HK-2 (cell line): ENCODE results near the gene KLK10.
"Not testable (repeated sequence)": the region's sequence is repeated elsewhere in the genome, so short reads cannot be mapped to it uniquely, and the experiment has no call there.

Experiments
- DNase-seq: peaks from one replicate; pipeline ENCODE4 v3.0.0-alpha.2; 2018; ENCODE audit not compliant: unreplicated experiment

KLK10 gene

GRCh38 chr19:51002089-51002532 lies 17.4 kb downstream of the KLK10 start:
- no peak for DNase-seq

- no peak for DNase-seq
These were observed 18.0 kb downstream of the KLK10 start, which contains the start of gene KLK8 for GRCh38 chr19:51001515-51001914. TSS of gene KLK8 (minus strand) at chr19:51001604. CDS start at chr19:51001167, 437 bp downstream.

GRCh38 chr19:51000981-51001380 lies 18.5 kb downstream of the KLK10 start:
- DNase-seq: no peak

GRCh38 chr19:51000426-51000825 lies 19.1 kb downstream of the KLK10 start:
- DNase-seq: no peak

GRCh38 chr19:50998686-50999085 lies 20.8 kb downstream of the KLK10 start:
- DNase-seq: no peak

- no peak for DNase-seq
These were observed 21.4 kb downstream of the KLK10 start for GRCh38 chr19:50998061-50998460.

GRCh38 chr19:50994129-50994528 lies 25.4 kb downstream of the KLK10 start:
- no peak for DNase-seq

- no peak for DNase-seq
These were observed 26.9 kb downstream of the KLK10 start for GRCh38 chr19:50992666-50993035.

GRCh38 chr19:50984416-50984815 lies 35.1 kb downstream of the KLK10 start:
- DNase-seq: not testable (repeated sequence)

- DNase-seq: no peak
These were observed 35.8 kb downstream of the KLK10 start, which contains the start of gene KLK7 for GRCh38 chr19:50983625-50984292. TSS of gene KLK7 (minus strand) at chr19:50983917. CDS start at chr19:50982399, 1,518 bp downstream.

GRCh38 chr19:50982186-50982585 lies 37.3 kb downstream of the KLK10 start:
- DNase-seq: no peak

- DNase-seq: no peak
These were observed 37.8 kb downstream of the KLK10 start for GRCh38 chr19:50981587-50982146.

- no peak for DNase-seq
These were observed 39.3 kb downstream of the KLK10 start for GRCh38 chr19:50980208-50980607.

GRCh38 chr19:50979758-50980157 lies 39.8 kb downstream of the KLK10 start:
- DNase-seq: no peak

GRCh38 chr19:50978772-50979390 lies 40.6 kb downstream of the KLK10 start:
- DNase-seq: no peak

GRCh38 chr19:50977626-50978025 lies 41.9 kb downstream of the KLK10 start:
- no peak for DNase-seq

- no peak for DNase-seq
These were observed 43.7 kb downstream of the KLK10 start for GRCh38 chr19:50975766-50976165.

GRCh38 chr19:50974702-50975556 lies 44.6 kb downstream of the KLK10 start:
- no peak for DNase-seq

GRCh38 chr19:50972795-50973376 lies 46.6 kb downstream of the KLK10 start:
- DNase-seq: no peak

GRCh38 chr19:50969810-50970209 lies 49.7 kb downstream of the KLK10 start:
- DNase-seq: not testable (repeated sequence)

- DNase-seq: no peak
These were observed 50.1 kb downstream of the KLK10 start, which contains the start of gene KLK6 for GRCh38 chr19:50969413-50969760. TSS of gene KLK6 (minus strand) at chr19:50969591. CDS start at chr19:50968104, 1,487 bp downstream.
